H1 (cell line): Measurements from ENCODE around the gene KIF21A. TPM values are rescaled to one million over a fixed set of nuclear protein-coding genes. Genes with fewer than 3 reads are reported as not detected.

Source experiments
- ASH2L ChIP-seq: fragments of 200-600, 300-600 bp; sonication (generic); IDR thresholded peaks from one replicate; pipeline ENCODE4 v1.7.1; 2017; ENCODE audit warnings: low read length
- CHD1 ChIP-seq: IDR thresholded peaks from 2 replicates; pipeline ENCODE4 v1.6.1; 2012; ENCODE audit warnings: low read depth, low read length, improper control_type of control experiment
- CREB1 ChIP-seq: IDR thresholded peaks from 2 replicates; pipeline ENCODE4 v1.6.1; 2012; ENCODE audit warnings: inconsistent platforms
- MAX ChIP-seq: IDR thresholded peaks from 2 replicates; pipeline ENCODE4 v1.6.1; 2012; ENCODE audit warnings: inconsistent platforms
- polyA plus RNA-seq, 7 experiments: library from polyadenylated mRNA; depleted of rRNA in 3 of 7; stranded (reverse) in 5 of 7; unstranded in 2 of 7; fragments of >200 nt in 5 of 7; fragments of 200-250 nt in 2 of 7; gene quantifications; 1 replicate in 5 of 7; 2 replicates in 1 of 7; 4 replicates in 1 of 7; pipeline versions ENCODE4 v1.2.1 to v1.2.3, GENCODE V29; 2011 to 2013; ENCODE audit warnings: missing spikeins in 2 of 7, mixed read lengths in 2 of 7
- total RNA-seq: library from RNA; stranded (reverse); fragmentation: NEBNext Ultra II Directional; extraction: Animal tissue kit (Norgen Biotek cat#: 25700); gene quantifications from 2 replicates; pipeline ENCODE4 v1.2.1, GENCODE V29; 2021
- TF ChIP-seq, protein P1 (sequence below): IDR thresholded peaks from 2 replicates; pipeline ENCODE4 v1.6.1; 2011; ENCODE audit warnings: low read length, improper control_type of control experiment

KIF21A gene
- total and polyA plus RNA-seq, 2 of the 8 experiments (the other 6 are each of a cell fraction or from before 2014, with no cell fraction given), result 10.0 to 26.0 TPM

GRCh38 chr12:39348523-39348922 is 94.4 kb downstream of the KIF21A start (continued):
- TF ChIP-seq ASH2L (no peak), CREB1 (no peak), CHD1 (no peak), MAX (no peak)
- TF ChIP-seq, protein P1, sequence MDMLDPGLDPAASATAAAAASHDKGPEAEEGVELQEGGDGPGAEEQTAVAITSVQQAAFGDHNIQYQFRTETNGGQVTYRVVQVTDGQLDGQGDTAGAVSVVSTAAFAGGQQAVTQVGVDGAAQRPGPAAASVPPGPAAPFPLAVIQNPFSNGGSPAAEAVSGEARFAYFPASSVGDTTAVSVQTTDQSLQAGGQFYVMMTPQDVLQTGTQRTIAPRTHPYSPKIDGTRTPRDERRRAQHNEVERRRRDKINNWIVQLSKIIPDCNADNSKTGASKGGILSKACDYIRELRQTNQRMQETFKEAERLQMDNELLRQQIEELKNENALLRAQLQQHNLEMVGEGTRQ, result no peak
